Caco-2 (cell line): ENCODE data around the gene CYP24A1. TPM values are rescaled to one million over a fixed set of nuclear protein-coding genes. Genes with fewer than 3 reads are reported as not detected.
A peak's percentile ranks its signal among the peaks of the same experiment; 100 is the strongest.

Experiments
- BruUV-seq: library from RNA; stranded (reverse); fragments of 400-500 nt; replicated peaks from 2 replicates; lab custom pipeline; 2021; lab: Mats Ljungman, UMichigan
- CTCF ChIA-PET: fragments of 300-600 bp; sonication (Branson Sonifier 250); formaldehyde crosslinking; loops from one replicate; lab custom pipeline; 2022; ENCODE audit warnings: antibody characterized with exemption; lab: Charles Lee
- POLR2A ChIA-PET: fragments of 300-600 bp; sonication (Branson Sonifier 250); formaldehyde crosslinking; loops from one replicate; lab custom pipeline; 2022; ENCODE audit warnings: antibody characterized with exemption; lab: Charles Lee
- DNase-seq, 2 experiments: peaks; one replicate each; pipeline versions ENCODE4 v3.0.0 to v3.0.0-alpha.2; 2020 to 2022
- H3K27me3 ChIP-seq: replicated peaks from 2 replicates; pipeline ENCODE4 v1.6.0; 2011; ENCODE audit warnings: low read length; ENCODE audit not compliant: control insufficient read depth, insufficient read depth
- H3K36me3 ChIP-seq: 2 replicates; pipeline ENCODE4 v1.5.1; 2011; ENCODE audit warnings: low read length; ENCODE audit not compliant: control insufficient read depth, insufficient read depth
- H3K4me1 ChIP-seq: fragments of 250-450 bp; sonication (Bioruptor Pico); 2 replicates; pipeline ENCODE4 v1.5.1; 2020; ENCODE audit warnings: mild to moderate bottlenecking
- H3K4me3 ChIP-seq: 2 replicates; pipeline ENCODE4 v1.5.1; 2011; ENCODE audit warnings: low read depth, mild to moderate bottlenecking, control low read depth, low read length
- H3K9me3 ChIP-seq: fragments of 250-450 bp; sonication (Bioruptor Pico); 2 replicates; pipeline ENCODE4 v1.5.1; 2020; ENCODE audit warnings: mild to moderate bottlenecking, moderate library complexity
- H3K27ac Mint-ChIP-seq: one replicate; pipeline ENCODE4 v1.8.0; 2022; ENCODE audit warnings: mixed read lengths; ENCODE audit not compliant: unreplicated experiment
- H3K27me3 Mint-ChIP-seq: one replicate; pipeline ENCODE4 v1.8.0; 2022; ENCODE audit warnings: mixed read lengths; ENCODE audit not compliant: insufficient read depth, unreplicated experiment
- H3K36me3 Mint-ChIP-seq: one replicate; pipeline ENCODE4 v1.8.0; 2022; ENCODE audit warnings: mild to moderate bottlenecking, mixed read lengths; ENCODE audit not compliant: insufficient read depth, unreplicated experiment
- H3K4me1 Mint-ChIP-seq: one replicate; pipeline ENCODE4 v1.8.0; 2022; ENCODE audit warnings: low read depth, mixed read lengths; ENCODE audit not compliant: unreplicated experiment
- H3K4me3 Mint-ChIP-seq: one replicate; pipeline ENCODE4 v1.8.0; 2022; ENCODE audit warnings: mild to moderate bottlenecking, moderate library complexity, mixed read lengths; ENCODE audit not compliant: unreplicated experiment
- H3K9me3 Mint-ChIP-seq: one replicate; pipeline ENCODE4 v1.8.0; 2022; ENCODE audit warnings: mixed read lengths; ENCODE audit not compliant: unreplicated experiment
- intact Hi-C: fragments of 100-400 bp; cut with micrococcal nuclease; formaldehyde crosslinking; loops from one replicate; pipeline ENCODE4 v1.10.0; 2022; ENCODE audit not compliant: unreplicated experiment
- total RNA-seq: library from RNA; stranded (reverse); gene quantifications from 2 replicates; pipeline ENCODE4 v1.2.3, GENCODE V29; 2022
- TF ChIP-seq, protein P1 (sequence below), 2 experiments: fragments of 200-600 bp in 1 of 2; IDR thresholded peaks; 1 replicate in 1 of 2; 2 replicates in 1 of 2; pipeline versions ENCODE4 v1.5.1 to v1.8.0; 2011 to 2022; ENCODE audit warnings: antibody characterized with exemption in 1 of 2, control low read depth in 1 of 2, inconsistent platforms in 1 of 2, low read depth in 1 of 2, low read length in 1 of 2, mild to moderate bottlenecking in 1 of 2, moderate library complexity in 1 of 2; ENCODE audit not compliant: insufficient read depth in 1 of 2, severe bottlenecking in 1 of 2, unreplicated experiment in 1 of 2

Gene CYP24A1
- total RNA-seq, 1 experiment from 2014 or later: 3.7 TPM

DNA sequence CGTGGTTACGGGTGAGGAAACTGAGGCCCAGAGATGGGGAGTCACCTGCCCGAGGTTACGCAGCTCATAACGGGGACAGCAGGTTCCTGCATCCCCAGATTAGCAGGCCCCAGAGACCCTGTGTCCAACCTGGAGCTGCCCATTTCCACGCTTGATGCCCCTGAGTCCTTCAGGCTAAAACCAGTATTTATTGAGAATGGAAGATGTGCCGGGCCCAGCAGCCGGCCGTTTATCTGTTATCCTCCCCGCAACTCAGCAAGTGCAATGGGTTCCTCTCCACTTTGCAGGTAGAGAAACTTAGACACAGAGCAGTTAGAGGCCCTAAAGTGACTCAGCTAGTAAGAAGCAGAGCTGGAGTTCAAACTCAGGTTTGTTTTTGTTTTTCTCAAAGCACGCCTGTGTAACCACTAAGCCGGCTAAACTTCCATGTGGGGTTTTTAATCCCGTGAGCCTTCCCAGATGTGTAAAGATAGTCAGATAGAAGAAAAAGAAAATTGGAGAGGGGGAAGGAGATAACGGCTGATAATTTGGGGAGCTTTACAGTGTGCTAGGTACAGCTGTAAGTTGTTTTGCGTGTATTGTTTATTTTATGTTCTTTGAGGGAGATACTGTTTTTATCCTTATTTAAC is 34.9 kb upstream of the CYP24A1 start:
- Mint-ChIP-seq H3K9me3 (no peaks in the 10 kb centered on the region), H3K27me3 (no peaks in the 10 kb centered on the region), H3K4me3 (peak overlapping the region; percentile 70), H3K4me1 (peaks cover 6% of the 10 kb centered on the region), H3K27ac (peak overlapping the region; percentile 20), H3K36me3 (peaks cover 4% of the 10 kb centered on the region)
- no peak for DNase-seq
- Histone ChIP-seq H3K27me3 (no peaks in the 10 kb centered on the region), H3K4me1 (peaks cover 9% of the 10 kb centered on the region), H3K36me3 (peaks cover 2% of the 10 kb centered on the region), H3K4me3 (peak overlapping the region; percentile 93), H3K9me3 (no peaks in the 10 kb centered on the region)
- BruUV-seq: no TSS peak
- POLR2A ChIA-PET: interaction anchor here (0.6 to 1.1 kb wide), 4 partner anchors 81 to 398 kb away, joined by 3 to 4 read pairs (median 3); no protein-coding TSS in a partner anchor
- TF ChIP-seq, protein P1, sequence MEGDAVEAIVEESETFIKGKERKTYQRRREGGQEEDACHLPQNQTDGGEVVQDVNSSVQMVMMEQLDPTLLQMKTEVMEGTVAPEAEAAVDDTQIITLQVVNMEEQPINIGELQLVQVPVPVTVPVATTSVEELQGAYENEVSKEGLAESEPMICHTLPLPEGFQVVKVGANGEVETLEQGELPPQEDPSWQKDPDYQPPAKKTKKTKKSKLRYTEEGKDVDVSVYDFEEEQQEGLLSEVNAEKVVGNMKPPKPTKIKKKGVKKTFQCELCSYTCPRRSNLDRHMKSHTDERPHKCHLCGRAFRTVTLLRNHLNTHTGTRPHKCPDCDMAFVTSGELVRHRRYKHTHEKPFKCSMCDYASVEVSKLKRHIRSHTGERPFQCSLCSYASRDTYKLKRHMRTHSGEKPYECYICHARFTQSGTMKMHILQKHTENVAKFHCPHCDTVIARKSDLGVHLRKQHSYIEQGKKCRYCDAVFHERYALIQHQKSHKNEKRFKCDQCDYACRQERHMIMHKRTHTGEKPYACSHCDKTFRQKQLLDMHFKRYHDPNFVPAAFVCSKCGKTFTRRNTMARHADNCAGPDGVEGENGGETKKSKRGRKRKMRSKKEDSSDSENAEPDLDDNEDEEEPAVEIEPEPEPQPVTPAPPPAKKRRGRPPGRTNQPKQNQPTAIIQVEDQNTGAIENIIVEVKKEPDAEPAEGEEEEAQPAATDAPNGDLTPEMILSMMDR (IDR thresholded peaks at IDR 0.05; ENCODE audit: insufficient read depth in 1 of 2, low read depth in 1 of 2, low read length in 1 of 2, severe bottlenecking in 1 of 2, unreplicated experiment in 1 of 2): no peak
- intact Hi-C loops: no loop called here
- CTCF ChIA-PET: interaction anchor here (0.8 to 2.4 kb wide), 19 partner anchors 9 to 661 kb away, joined by 3 to 17 read pairs (median 4); no protein-coding TSS in a partner anchor

DNA sequence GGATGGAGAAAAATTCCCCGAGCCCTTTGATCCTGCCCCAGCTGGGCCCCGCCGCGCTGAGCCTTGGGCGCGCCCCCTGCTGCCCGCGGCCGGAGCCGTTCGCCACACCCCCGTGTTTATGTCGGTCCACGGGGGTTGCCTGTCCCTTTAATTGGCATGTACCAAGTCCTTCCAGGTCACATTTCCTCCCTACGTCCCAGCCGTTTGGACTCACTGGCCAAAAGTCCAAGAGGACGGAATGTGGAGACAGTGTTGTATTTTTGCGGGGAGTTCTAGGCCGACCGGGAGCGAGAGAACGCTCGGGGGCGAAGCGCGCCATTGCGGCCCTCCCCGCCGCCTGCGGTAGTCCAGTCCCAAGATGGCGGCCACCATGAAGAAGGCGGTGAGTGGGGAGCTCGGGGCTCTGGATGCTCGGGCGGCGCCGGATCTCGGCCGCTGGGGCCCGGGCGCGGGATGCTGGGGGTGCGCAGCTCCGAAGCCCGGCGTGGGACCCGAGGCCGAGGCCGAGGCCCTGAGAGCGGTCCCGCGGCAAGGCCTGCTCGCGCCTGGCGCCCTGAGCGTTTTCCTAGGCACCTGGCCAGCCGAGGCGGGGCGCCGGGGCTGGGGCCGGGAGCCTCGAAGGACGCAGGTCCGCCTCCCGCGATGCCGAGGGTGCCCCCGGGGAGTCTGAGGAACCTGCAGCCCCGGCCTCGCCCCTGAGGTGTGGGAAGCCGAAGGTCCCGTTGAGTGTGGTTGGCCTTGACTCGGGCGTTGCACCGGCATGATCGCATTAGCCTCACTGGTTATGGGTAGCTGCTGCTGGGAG is 34.2 kb upstream of the CYP24A1 start, which contains the start of gene PFDN4:
Gene PFDN4, plus strand, starts transcription at position 345 of the 805 bp plus-strand sequence. Its CDS starts 14 bp downstream, at position 359.
- Histone ChIP-seq H3K27me3 (no peaks in the 10 kb centered on the region), H3K4me1 (peaks cover 9% of the 10 kb centered on the region), H3K4me3 (peak within 1 kb of the TSS; percentile 93), H3K36me3 (no peaks in the 10 kb centered on the region), H3K9me3 (no peaks in the 10 kb centered on the region)
- TF ChIP-seq, protein P1 (IDR thresholded peaks at IDR 0.05; ENCODE audit: insufficient read depth in 1 of 2, low read depth in 1 of 2, low read length in 1 of 2, severe bottlenecking in 1 of 2, unreplicated experiment in 1 of 2): peak; percentile 95 to 98
- intact Hi-C loops: no loop called here
- ChIA-PET POLR2A (interaction anchor here (0.6 to 1.1 kb wide), 4 partner anchors 80 to 454 kb away, joined by 3 to 4 read pairs (median 4); no protein-coding TSS in a partner anchor), CTCF (interaction anchor here (0.7 to 2.4 kb wide), 19 partner anchors 8 to 660 kb away, joined by 3 to 17 read pairs (median 4); no protein-coding TSS in a partner anchor)
- Mint-ChIP-seq H3K4me3 (peak within 1 kb of the TSS; percentile 70), H3K9me3 (no peaks in the 10 kb centered on the region), H3K27me3 (no peaks in the 10 kb centered on the region), H3K4me1 (peaks cover 6% of the 10 kb centered on the region), H3K27ac (peak within 1 kb of the TSS; percentile 99), H3K36me3 (peaks cover 4% of the 10 kb centered on the region)
- peak; percentile 96 to 99 for DNase-seq
- no TSS peak for BruUV-seq
